Mesendoderm (in vitro differentiated cells): ENCODE results near the gene TMEM14C.

Experiments
- DNase-seq: peaks from one replicate; pipeline ENCODE4 v3.0.0; 2013
- H2AK5ac ChIP-seq: 2 replicates; pipeline ENCODE4 v1.6.1; 2013; ENCODE audit warnings: low read length, inconsistent platforms
- H2BK120ac ChIP-seq: 2 replicates; pipeline ENCODE4 v1.6.1; 2013; ENCODE audit warnings: low read depth, mild to moderate bottlenecking, low read length, moderate library complexity, mixed read lengths
- H2BK15ac ChIP-seq: replicated peaks from 2 replicates; pipeline ENCODE4 v1.6.1; 2013; ENCODE audit warnings: low read depth, mild to moderate bottlenecking, moderate library complexity
- H2BK5ac ChIP-seq: 2 replicates; pipeline ENCODE4 v1.6.1; 2013; ENCODE audit warnings: low read length, inconsistent platforms
- H3K18ac ChIP-seq: 2 replicates; pipeline ENCODE4 v1.6.1; 2013; ENCODE audit warnings: mild to moderate bottlenecking, low read length, mixed read lengths
- H3K23ac ChIP-seq: one replicate; pipeline ENCODE4 v1.6.1; 2013; ENCODE audit warnings: low read length
- H3K27ac ChIP-seq: 2 replicates; pipeline ENCODE4 v1.5.1; 2013; ENCODE audit warnings: low read depth, mild to moderate bottlenecking, inconsistent platforms, low read length, moderate library complexity
- H3K27me3 ChIP-seq: 2 replicates; pipeline ENCODE4 v1.6.1; 2013; ENCODE audit warnings: low read length, control low read depth, mild to moderate bottlenecking, inconsistent platforms; ENCODE audit not compliant: insufficient read depth, poor library complexity
- H3K36me3 ChIP-seq: 2 replicates; pipeline ENCODE4 v1.6.1; 2013; ENCODE audit warnings: low read length, inconsistent platforms; ENCODE audit not compliant: control insufficient read depth, insufficient read depth
- H3K4ac ChIP-seq: one replicate; pipeline ENCODE4 v1.6.1; 2013; ENCODE audit warnings: low read depth, mild to moderate bottlenecking, low read length, moderate library complexity
- H3K4me1 ChIP-seq: 2 replicates; pipeline ENCODE4 v1.6.1; 2013; ENCODE audit warnings: low read depth, low read length, inconsistent platforms; ENCODE audit not compliant: control insufficient read depth
- H3K4me2 ChIP-seq: 2 replicates; pipeline ENCODE4 v1.6.1; 2013; ENCODE audit warnings: low read length
- H3K4me3 ChIP-seq: 2 replicates; pipeline ENCODE4 v1.5.1; 2013; ENCODE audit warnings: mild to moderate bottlenecking, low read length
- H3K56ac ChIP-seq: one replicate; pipeline ENCODE4 v1.6.1; 2013; ENCODE audit warnings: low read length
- H3K79me1 ChIP-seq: 2 replicates; pipeline ENCODE4 v1.6.1; 2013; ENCODE audit warnings: low read length, inconsistent platforms
- H3K79me2 ChIP-seq: 2 replicates; pipeline ENCODE4 v1.6.1; 2013; ENCODE audit warnings: mild to moderate bottlenecking, low read length; ENCODE audit not compliant: control insufficient read depth, insufficient read depth
- H3K9ac ChIP-seq: 2 replicates; pipeline ENCODE4 v1.6.1; 2013; ENCODE audit warnings: low read length, inconsistent platforms
- H4K5ac ChIP-seq: one replicate; pipeline ENCODE4 v1.6.1; 2013; ENCODE audit warnings: low read length
- H4K8ac ChIP-seq: one replicate; pipeline ENCODE4 v1.6.1; 2013; ENCODE audit warnings: low read depth, mild to moderate bottlenecking, control low read depth, low read length, moderate library complexity
- WGBS: extraction: QIAGEN DNeasy Blood & Tissue Kit; methylation state at CpG from one replicate; pipeline ENCODE4 v1.1.7; 2013; ENCODE audit warnings: low lambda C conversion rate, missing lambda C conversion rate; ENCODE audit not compliant: insufficient coverage; ENCODE audit errors: extremely low coverage; 5-methylcytosine and 5-hydroxymethylcytosine counted together

TMEM14C gene

GRCh38 chr6:10684618-10685017, 38.3 kb upstream of the TMEM14C start:
- H3K4ac ChIP-seq: no peak overlapping the region
- no peak overlapping the region for H4K8ac ChIP-seq
- no peak overlapping the region for H3K4me2 ChIP-seq
- H2BK120ac ChIP-seq: no peak overlapping the region
- H3K18ac ChIP-seq: no peak overlapping the region
- no peak overlapping the region for H3K4me3 ChIP-seq
- H4K5ac ChIP-seq: no peak overlapping the region
- no peak overlapping the region for H3K56ac ChIP-seq
- H3K79me1 ChIP-seq: no peaks in the 10 kb centered on the region
- no peak overlapping the region for H2BK5ac ChIP-seq
- no peak overlapping the region for H3K27ac ChIP-seq
- peaks cover 2% of the 10 kb centered on the region for H3K4me1 ChIP-seq
- no peak overlapping the region for H2AK5ac ChIP-seq
- no peaks in the 10 kb centered on the region for H3K27me3 ChIP-seq
- no peaks in the 10 kb centered on the region for H3K79me2 ChIP-seq
- no peaks in the 10 kb centered on the region for H3K36me3 ChIP-seq
- no peak overlapping the region for H2BK15ac ChIP-seq
- DNase-seq: no peak
- no peak overlapping the region for H3K9ac ChIP-seq
- no CpG with 5 or more reads among the region's 5 CpGs for WGBS
- H3K23ac ChIP-seq: no peak overlapping the region

GRCh38 chr6:10685092-10685915, 37.6 kb upstream of the TMEM14C start:
- H2BK5ac ChIP-seq: no peak overlapping the region

GRCh38 chr6:10686901-10687300, 36.0 kb upstream of the TMEM14C start:
- Histone ChIP-seq H3K4me1 (peaks cover 2% of the 10 kb centered on the region), H2BK120ac (no peak overlapping the region), H3K79me2 (no peaks in the 10 kb centered on the region), H4K5ac (no peak overlapping the region), H3K18ac (no peak overlapping the region), H3K56ac (no peak overlapping the region), H3K23ac (no peak overlapping the region), H2AK5ac (no peak overlapping the region), H3K79me1 (no peaks in the 10 kb centered on the region), H3K4ac (no peak overlapping the region), H3K9ac (no peak overlapping the region), H2BK5ac (no peak overlapping the region), H3K27me3 (no peaks in the 10 kb centered on the region), H2BK15ac (no peak overlapping the region), H4K8ac (no peak overlapping the region), H3K4me2 (no peak overlapping the region), H3K4me3 (no peak overlapping the region), H3K36me3 (no peaks in the 10 kb centered on the region), H3K27ac (no peak overlapping the region)
- WGBS: no CpG with 5 or more reads among the region's 8 CpGs
- no peak for DNase-seq

More at GRCh38 chr6:10685092-10685915, 37.6 kb upstream of the TMEM14C start:
- no peak overlapping the region for H3K4me3 ChIP-seq
- no peak overlapping the region for H2BK15ac ChIP-seq
- no CpG with 5 or more reads among the region's 3 CpGs for WGBS
- H4K8ac ChIP-seq: no peak overlapping the region
- H3K9ac ChIP-seq: no peak overlapping the region
- no peak overlapping the region for H3K23ac ChIP-seq
- H3K36me3 ChIP-seq: no peaks in the 10 kb centered on the region
- H3K4me2 ChIP-seq: no peak overlapping the region
- H3K27me3 ChIP-seq: no peaks in the 10 kb centered on the region
- H3K4ac ChIP-seq: no peak overlapping the region
- H4K5ac ChIP-seq: no peak overlapping the region
- H3K27ac ChIP-seq: no peak overlapping the region
- no peaks in the 10 kb centered on the region for H3K79me1 ChIP-seq
- H3K18ac ChIP-seq: no peak overlapping the region
- H2BK120ac ChIP-seq: no peak overlapping the region
- no peaks in the 10 kb centered on the region for H3K79me2 ChIP-seq
- no peak overlapping the region for H2AK5ac ChIP-seq
- DNase-seq: no peak
- no peak overlapping the region for H3K56ac ChIP-seq
- H3K4me1 ChIP-seq: peaks cover 2% of the 10 kb centered on the region

GRCh38 chr6:10687582-10687981, 35.3 kb upstream of the TMEM14C start:
- H3K56ac ChIP-seq: no peak overlapping the region
- no CpG with 5 or more reads among the region's 6 CpGs for WGBS
- no peak overlapping the region for H3K4me2 ChIP-seq
- DNase-seq: no peak
- no peak overlapping the region for H3K4me3 ChIP-seq
- H2BK120ac ChIP-seq: no peak overlapping the region
- no peaks in the 10 kb centered on the region for H3K36me3 ChIP-seq
- H3K4me1 ChIP-seq: no peaks in the 10 kb centered on the region
- no peak overlapping the region for H2BK15ac ChIP-seq
- H3K27me3 ChIP-seq: no peaks in the 10 kb centered on the region
- H3K4ac ChIP-seq: no peak overlapping the region
- no peaks in the 10 kb centered on the region for H3K79me1 ChIP-seq
- no peak overlapping the region for H3K18ac ChIP-seq
- no peak overlapping the region for H2AK5ac ChIP-seq
- no peak overlapping the region for H4K5ac ChIP-seq
- no peaks in the 10 kb centered on the region for H3K79me2 ChIP-seq
- no peak overlapping the region for H3K23ac ChIP-seq
- no peak overlapping the region for H3K9ac ChIP-seq
- no peak overlapping the region for H3K27ac ChIP-seq
- H2BK5ac ChIP-seq: no peak overlapping the region
- no peak overlapping the region for H4K8ac ChIP-seq

- Histone ChIP-seq H3K27ac (no peak overlapping the region), H3K27me3 (no peaks in the 10 kb centered on the region), H2BK15ac (no peak overlapping the region), H3K79me2 (peaks cover 20% of the 10 kb centered on the region), H2BK5ac (no peak overlapping the region), H3K56ac (no peak overlapping the region), H3K9ac (no peak overlapping the region), H3K36me3 (no peaks in the 10 kb centered on the region), H2AK5ac (no peak overlapping the region), H2BK120ac (no peak overlapping the region), H4K8ac (no peak overlapping the region), H4K5ac (no peak overlapping the region), H3K4me3 (no peak overlapping the region), H3K79me1 (peaks cover 4% of the 10 kb centered on the region), H3K4me2 (no peak overlapping the region), H3K4ac (no peak overlapping the region), H3K23ac (no peak overlapping the region), H3K4me1 (peaks cover 2% of the 10 kb centered on the region), H3K18ac (no peak overlapping the region)
- WGBS: no CpG with 5 or more reads among the region's 15 CpGs
- no peak for DNase-seq
Observed at GRCh38 chr6:10690651-10691445, 32.0 kb upstream of the TMEM14C start.
